Mesothelial cell of epicardium (in vitro differentiated cells): ENCODE data around the gene DLX1. TPM values are rescaled to one million over a fixed set of nuclear protein-coding genes. Genes with fewer than 3 reads are reported as not detected.
A peak's percentile ranks its signal among the peaks of the same experiment; 100 is the strongest.

ENCODE experiments used
- DNase-seq, 2 experiments: peaks; one replicate each; pipeline ENCODE4 v3.0.0; 2021; ENCODE audit warnings: low spot score in 2 of 2; ENCODE audit not compliant: unreplicated experiment in 2 of 2
- H3K27ac Mint-ChIP-seq: 2 replicates; pipeline ENCODE4 v1.8.0; 2021; ENCODE audit warnings: mixed read lengths
- H3K27me3 Mint-ChIP-seq: 2 replicates; pipeline ENCODE4 v1.8.0; 2021; ENCODE audit warnings: low read depth, mixed read lengths
- H3K36me3 Mint-ChIP-seq: 2 replicates; pipeline ENCODE4 v1.8.0; 2021; ENCODE audit warnings: mixed read lengths
- H3K4me1 Mint-ChIP-seq: 2 replicates; pipeline ENCODE4 v1.8.0; 2021; ENCODE audit warnings: mixed read lengths
- H3K4me3 Mint-ChIP-seq: 2 replicates; pipeline ENCODE4 v1.8.0; 2021; ENCODE audit warnings: mild to moderate bottlenecking, moderate library complexity, mixed read lengths
- H3K9me3 Mint-ChIP-seq: 2 replicates; pipeline ENCODE4 v1.8.0; 2021; ENCODE audit warnings: mixed read lengths
- CTCF ChIP-seq: fragments of 200-600 bp; sonication (generic); IDR thresholded peaks from one replicate; pipeline ENCODE4 v1.5.0; 2021; ENCODE audit warnings: antibody characterized with exemption; ENCODE audit not compliant: unreplicated experiment
- total RNA-seq: library from RNA; stranded (reverse); gene quantifications from 3 replicates; pipeline ENCODE4 v1.2.1, GENCODE V29; 2021

Gene DLX1
- total RNA-seq, 1 donor from 2014 or later, result 5.9 TPM

GRCh38 chr2:172094294-172095145 lies 9.2 kb downstream of the DLX1 start:
- H3K36me3 Mint-ChIP-seq, result no peaks in the 10 kb centered on the region
- H3K27ac Mint-ChIP-seq, result peak overlapping the region; percentile 97
- no peaks in the 10 kb centered on the region for H3K9me3 Mint-ChIP-seq
- peaks cover 50% of the 10 kb centered on the region for H3K4me1 Mint-ChIP-seq
- DNase-seq, result peak; percentile 25 to 56
- H3K27me3 Mint-ChIP-seq, result peaks cover 76% of the 10 kb centered on the region
- TF ChIP-seq CTCF, result no peak
- peak overlapping the region; percentile 70 for H3K4me3 Mint-ChIP-seq

GRCh38 chr2:172095146-172095904 lies 10.0 kb downstream of the DLX1 start:
- no peaks in the 10 kb centered on the region for H3K36me3 Mint-ChIP-seq
- no peak for TF ChIP-seq CTCF

GRCh38 chr2:172095905-172096625 lies 10.8 kb downstream of the DLX1 start:
- peak overlapping the region; percentile 97 for H3K27ac Mint-ChIP-seq
- peaks cover 53% of the 10 kb centered on the region for H3K4me1 Mint-ChIP-seq
- peak; percentile 28 to 59 for DNase-seq
- TF ChIP-seq CTCF, result no peak
- no peaks in the 10 kb centered on the region for H3K9me3 Mint-ChIP-seq
- H3K4me3 Mint-ChIP-seq, result peak overlapping the region; percentile 70
- H3K36me3 Mint-ChIP-seq, result no peaks in the 10 kb centered on the region
- H3K27me3 Mint-ChIP-seq, result peaks cover 74% of the 10 kb centered on the region

More at GRCh38 chr2:172095146-172095904, 10.0 kb downstream of the DLX1 start:
- Mint-ChIP-seq H3K27ac (peak overlapping the region; percentile 97), H3K27me3 (peaks cover 74% of the 10 kb centered on the region), H3K9me3 (no peaks in the 10 kb centered on the region), H3K4me3 (peak overlapping the region; percentile 70), H3K4me1 (peaks cover 52% of the 10 kb centered on the region)
- peak; percentile 61 to 84 for DNase-seq

- Mint-ChIP-seq H3K36me3 (no peaks in the 10 kb centered on the region), H3K9me3 (no peaks in the 10 kb centered on the region), H3K27me3 (peaks cover 75% of the 10 kb centered on the region), H3K4me3 (peak overlapping the region; percentile 70), H3K4me1 (peaks cover 59% of the 10 kb centered on the region), H3K27ac (peak overlapping the region; percentile 95)
- peak; percentile 57 to 80 for DNase-seq
- no peak for TF ChIP-seq CTCF
Observed at GRCh38 chr2:172096626-172097547, 11.6 kb downstream of the DLX1 start.
